ENCODE measurements around the gene SLC36A3.

SLC36A3 gene

GRCh38 chr5:151250346-151251000 is 53.1 kb downstream of the SLC36A3 start:
- H3K9me2 ChIP-seq (ENCODE audit: low read depth, low read length): no peaks in the 10 kb centered on the region
- peak overlapping the region; percentile 23 for H3K9ac ChIP-seq (ENCODE audit: low read length)
- H3K9me3 ChIP-seq (ENCODE audit: low read length): no peaks in the 10 kb centered on the region
- H4K20me1 ChIP-seq (ENCODE audit: insufficient read depth, low read length): no peaks in the 10 kb centered on the region
- no peaks in the 10 kb centered on the region for H3K36me3 ChIP-seq (ENCODE audit: insufficient read depth, low read length)
- peaks cover 18% of the 10 kb centered on the region; the same call in 1 of the 2 replicates for H3K79me2 ChIP-seq (ENCODE audit: insufficient read depth, low read length)
- no peak overlapping the region for H2AFZ ChIP-seq (ENCODE audit: low read length)
- no peaks in the 10 kb centered on the region for H3K27me3 ChIP-seq (ENCODE audit: insufficient read depth, low read length)
- peak overlapping the region; percentile 45 for H3K4me3 ChIP-seq (ENCODE audit: low read depth, low read length, poor library complexity, severe bottlenecking)
- H3F3A ChIP-seq (ENCODE audit: insufficient read depth, low read length): no peaks in the 10 kb centered on the region
- peaks cover 44% of the 10 kb centered on the region for H3K4me1 ChIP-seq (ENCODE audit: insufficient read depth, low read length, severe bottlenecking)
- H3K4me2 ChIP-seq (ENCODE audit: low read length): peak overlapping the region; percentile 25
- TF ChIP-seq EZH2 (IDR thresholded peaks at IDR 0.05; ENCODE audit: borderline replicate concordance, low read length) (no peak), CTCF (IDR thresholded peaks at IDR 0.05; ENCODE audit: low read length) (no peak)
- H3K27ac ChIP-seq (ENCODE audit: low read depth, low read length, poor library complexity, severe bottlenecking): peak overlapping the region; percentile 80

- Histone ChIP-seq H3K27ac (ENCODE audit: low read depth, low read length, poor library complexity, severe bottlenecking) (no peak overlapping the region), H3F3A (ENCODE audit: insufficient read depth, low read length) (no peaks in the 10 kb centered on the region), H3K79me2 (ENCODE audit: insufficient read depth, low read length) (peaks cover 11% of the 10 kb centered on the region; the same call in 1 of the 2 replicates), H3K4me1 (ENCODE audit: insufficient read depth, low read length, severe bottlenecking) (peaks cover 32% of the 10 kb centered on the region), H3K4me3 (ENCODE audit: low read depth, low read length, poor library complexity, severe bottlenecking) (no peak overlapping the region), H3K9ac (ENCODE audit: low read length) (no peak overlapping the region), H2AFZ (ENCODE audit: low read length) (no peak overlapping the region), H4K20me1 (ENCODE audit: insufficient read depth, low read length) (no peaks in the 10 kb centered on the region), H3K4me2 (ENCODE audit: low read length) (no peak overlapping the region), H3K9me2 (ENCODE audit: low read depth, low read length) (no peaks in the 10 kb centered on the region), H3K9me3 (ENCODE audit: low read length) (no peaks in the 10 kb centered on the region), H3K27me3 (ENCODE audit: insufficient read depth, low read length) (no peaks in the 10 kb centered on the region), H3K36me3 (ENCODE audit: insufficient read depth, low read length) (no peaks in the 10 kb centered on the region)
- TF ChIP-seq EZH2 (IDR thresholded peaks at IDR 0.05; ENCODE audit: borderline replicate concordance, low read length): no peak
- no peak for TF ChIP-seq CTCF (IDR thresholded peaks at IDR 0.05; ENCODE audit: low read length)
Observed at GRCh38 chr5:151249281-151249680, 54.3 kb downstream of the SLC36A3 start.

GRCh38 chr5:151248651-151249050 is 54.9 kb downstream of the SLC36A3 start:
- no peak overlapping the region for H3K4me2 ChIP-seq (ENCODE audit: low read length)
- H3K27me3 ChIP-seq (ENCODE audit: insufficient read depth, low read length): no peaks in the 10 kb centered on the region
- peaks cover 26% of the 10 kb centered on the region for H3K4me1 ChIP-seq (ENCODE audit: insufficient read depth, low read length, severe bottlenecking)
- no peaks in the 10 kb centered on the region for H4K20me1 ChIP-seq (ENCODE audit: insufficient read depth, low read length)
- no peak overlapping the region for H3K9ac ChIP-seq (ENCODE audit: low read length)
- no peaks in the 10 kb centered on the region for H3F3A ChIP-seq (ENCODE audit: insufficient read depth, low read length)
- no peak overlapping the region for H3K4me3 ChIP-seq (ENCODE audit: low read depth, low read length, poor library complexity, severe bottlenecking)
- H3K36me3 ChIP-seq (ENCODE audit: insufficient read depth, low read length): no peaks in the 10 kb centered on the region
- no peaks in the 10 kb centered on the region for H3K9me3 ChIP-seq (ENCODE audit: low read length)
- TF ChIP-seq EZH2 (IDR thresholded peaks at IDR 0.05; ENCODE audit: borderline replicate concordance, low read length) (no peak), CTCF (IDR thresholded peaks at IDR 0.05; ENCODE audit: low read length) (no peak)
- no peak overlapping the region for H2AFZ ChIP-seq (ENCODE audit: low read length)
- H3K79me2 ChIP-seq (ENCODE audit: insufficient read depth, low read length): peaks cover 5% of the 10 kb centered on the region; the same call in 1 of the 2 replicates
- H3K9me2 ChIP-seq (ENCODE audit: low read depth, low read length): no peaks in the 10 kb centered on the region
- H3K27ac ChIP-seq (ENCODE audit: low read depth, low read length, poor library complexity, severe bottlenecking): no peak overlapping the region
